ENCODE results near the gene GNA15. TPM values are rescaled to one million over a fixed set of nuclear protein-coding genes. Genes with fewer than 3 reads are reported as not detected.
A peak's percentile ranks its signal among the peaks of the same experiment; 100 is the strongest.

GNA15 gene
- total RNA-seq, 4 donors from 2014 or later, result 72.7 to 186 (median 132) TPM

- Histone ChIP-seq H3K4me1 (peaks cover 14 to 93% (median 20%) of the 10 kb centered on the region in 3 donors), H3K27ac (peak overlapping the region in 2 of 4 donors; percentile 1 to 31), H3K9me3 (no peaks in the 10 kb centered on the region), H3K27me3 (no peaks in the 10 kb centered on the region), H3K36me3 (peaks cover 0 to 3% (median 0%) of the 10 kb centered on the region in 3 donors), H3K4me3 (no peak overlapping the region)
- TF ChIP-seq POLR2A (IDR thresholded peaks at IDR 0.05) (no peak), CTCF (IDR thresholded peaks at IDR 0.05) (no peak)
- WGBS, 2 donors, result 40 to 68% methylated on average over 3 to 7 of the region's 10 CpGs
- no peak for DNase-seq
- intact Hi-C loops (cut with DNase I), result loop anchor here (5.0 kb wide), 1 partner anchor 142 kb away; no protein-coding TSS in a partner anchor
Measured at GRCh38 chr19:3104708-3104983, 31.2 kb upstream of the GNA15 start.

GRCh38 chr19:3105641-3106508 lies 30.0 kb upstream of the GNA15 start:
- Histone ChIP-seq H3K36me3 (peaks cover 0 to 16% (median 0%) of the 10 kb centered on the region in 3 donors), H3K27ac (no peak overlapping the region), H3K4me1 (peaks cover 12 to 81% (median 12%) of the 10 kb centered on the region in 3 donors), H3K4me3 (no peak overlapping the region), H3K9me3 (no peaks in the 10 kb centered on the region), H3K27me3 (no peaks in the 10 kb centered on the region)
- no peak for TF ChIP-seq CTCF (IDR thresholded peaks at IDR 0.05)
- no peak for TF ChIP-seq POLR2A (IDR thresholded peaks at IDR 0.05)
- intact Hi-C loops (cut with DNase I), result no loop called here
- 79% methylated on average over 19 of the region's 33 CpGs; no CpG with 5 or more reads in 1 of the 2 donors for WGBS, 2 donors
- no peak for DNase-seq

GRCh38 chr19:3106509-3107141 lies 29.2 kb upstream of the GNA15 start:
- Histone ChIP-seq H3K4me1 (peaks cover 12 to 73% (median 12%) of the 10 kb centered on the region in 3 donors), H3K27ac (no peak overlapping the region), H3K27me3 (no peaks in the 10 kb centered on the region), H3K4me3 (no peak overlapping the region), H3K36me3 (peaks cover 0 to 23% (median 0%) of the 10 kb centered on the region in 3 donors), H3K9me3 (no peaks in the 10 kb centered on the region)
- TF ChIP-seq POLR2A (IDR thresholded peaks at IDR 0.05), result no peak
- TF ChIP-seq CTCF (IDR thresholded peaks at IDR 0.05), result no peak
- WGBS, 2 donors, result 89 to 90% methylated on average over 2 to 10 of the region's 17 CpGs
- intact Hi-C loops (cut with DNase I), result no loop called here
- no peak for DNase-seq

- H3K9me3 ChIP-seq, result no peaks in the 10 kb centered on the region
- H3K36me3 ChIP-seq, result peaks cover 0 to 31% (median 0%) of the 10 kb centered on the region in 3 donors
- H3K4me3 ChIP-seq, result no peak overlapping the region
- H3K4me1 ChIP-seq, result peaks cover 12 to 63% (median 12%) of the 10 kb centered on the region in 3 donors
- H3K27ac ChIP-seq, result no peak overlapping the region
- WGBS, 2 donors, result 60 to 89% methylated on average over 2 to 6 of the region's 7 CpGs
- TF ChIP-seq POLR2A (IDR thresholded peaks at IDR 0.05) (no peak), CTCF (IDR thresholded peaks at IDR 0.05) (no peak)
- DNase-seq, result no peak
- no peaks in the 10 kb centered on the region for H3K27me3 ChIP-seq
- intact Hi-C loops (cut with DNase I), result no loop called here
Measured at GRCh38 chr19:3107658-3108057, 28.2 kb upstream of the GNA15 start.

GRCh38 chr19:3108775-3109174 lies 27.1 kb upstream of the GNA15 start:
- no peak overlapping the region for H3K27ac ChIP-seq

More at GRCh38 chr19:3108775-3109174, 27.1 kb upstream of the GNA15 start:
- Histone ChIP-seq H3K4me1 (peaks cover 8 to 52% (median 10%) of the 10 kb centered on the region in 3 donors), H3K9me3 (no peaks in the 10 kb centered on the region), H3K4me3 (no peak overlapping the region), H3K27me3 (no peaks in the 10 kb centered on the region), H3K36me3 (peaks cover 3 to 42% (median 3%) of the 10 kb centered on the region in 3 donors)
- no CpG with 5 or more reads among the region's 5 CpGs for WGBS, 2 donors
- TF ChIP-seq POLR2A (IDR thresholded peaks at IDR 0.05) (no peak), CTCF (IDR thresholded peaks at IDR 0.05) (peak; percentile 60 to 86 (median 76))
- intact Hi-C loops (cut with DNase I), result no loop called here
- no peak for DNase-seq

All from esophagus squamous epithelium (tissue), 5 donors.